HG02763 (cell line): Measurements from ENCODE around the gene RTCB.
"Not testable (repeated sequence)": the region's sequence is repeated elsewhere in the genome, so short reads cannot be mapped to it uniquely, and the experiment has no call there.

Experiments
- ATAC-seq: cut with Tn5 transposase; IDR thresholded peaks from one replicate; pipeline ENCODE4 v1.9.1; 2021; ENCODE audit warnings: mild to moderate bottlenecking, moderate library complexity; ENCODE audit not compliant: unreplicated experiment

The RTCB gene

DNA sequence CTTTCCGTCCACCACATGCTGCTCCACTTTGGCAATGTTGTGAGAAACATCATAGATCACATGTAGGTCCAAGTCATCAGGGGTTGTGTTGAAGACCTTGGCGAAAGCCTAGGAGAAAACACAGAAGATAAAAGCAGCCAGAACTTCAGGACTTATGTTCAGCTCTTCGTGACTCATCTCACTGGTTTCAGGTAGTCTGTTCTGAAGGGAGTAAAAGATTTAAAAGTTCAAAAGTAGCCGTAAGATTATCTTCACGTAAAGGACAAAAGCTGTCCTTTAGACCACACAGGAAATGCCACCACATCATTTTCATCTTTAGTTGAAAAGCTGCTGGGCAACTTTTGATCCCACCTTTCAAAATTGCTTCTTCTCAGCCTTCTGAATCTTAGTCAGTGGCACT lies 16.9 kb downstream of the RTCB start:
- no peak for ATAC-seq

DNA sequence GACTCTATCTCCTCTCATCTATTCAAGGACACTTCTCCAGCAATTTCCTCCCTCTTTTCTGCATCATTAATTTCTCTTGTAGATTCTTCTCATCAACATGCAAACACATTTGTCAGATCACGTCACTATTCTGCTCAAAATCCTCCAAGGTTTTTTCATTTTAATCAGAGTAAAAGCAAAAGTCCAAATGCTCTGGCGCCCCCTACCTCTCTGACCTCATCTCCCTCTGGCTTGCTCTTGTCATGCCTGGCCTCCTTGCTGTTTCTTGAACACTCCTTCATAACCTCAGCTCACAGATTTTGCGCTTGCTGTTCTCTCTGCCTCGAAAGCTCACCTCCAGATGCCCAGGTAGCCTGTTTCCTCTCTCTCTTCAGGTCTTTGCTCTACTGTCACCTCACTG lies 22.4 kb downstream of the RTCB start:
- no peak for ATAC-seq

- ATAC-seq = no peak
Observed at GRCh38 chr22:32385681-32386080, 26.4 kb downstream of the RTCB start.

- no peak for ATAC-seq
Observed at GRCh38 chr22:32380991-32381390, 31.1 kb downstream of the RTCB start.

DNA sequence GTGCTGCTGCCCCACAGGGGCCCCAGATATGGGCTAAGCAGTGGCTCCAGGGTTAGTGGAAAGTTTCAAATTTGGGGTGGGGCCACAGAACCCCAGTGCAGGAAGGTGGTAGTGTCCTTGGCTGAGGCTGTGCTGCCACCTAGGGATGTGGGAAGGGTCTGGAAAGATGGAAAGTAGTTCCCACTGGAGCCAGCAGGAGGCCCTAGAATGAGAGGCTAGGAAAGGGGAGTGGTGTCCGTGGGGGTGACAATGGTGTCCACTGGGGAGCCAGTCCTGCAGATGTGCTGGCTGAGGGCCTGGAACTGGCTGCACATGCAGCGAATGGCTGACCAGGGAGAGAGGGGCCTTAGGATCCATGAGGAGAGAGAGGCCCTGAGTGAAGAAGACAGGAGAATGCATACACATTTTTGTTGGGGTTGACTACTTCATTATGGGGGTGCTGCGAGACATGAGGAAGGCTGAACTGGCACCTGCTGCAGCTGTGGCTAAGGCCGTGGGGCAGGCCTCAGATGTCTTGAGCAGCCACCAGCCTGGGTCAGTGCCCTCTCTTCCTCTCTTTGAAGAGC lies 33.3 kb downstream of the RTCB start:
- ATAC-seq = no peak

DNA sequence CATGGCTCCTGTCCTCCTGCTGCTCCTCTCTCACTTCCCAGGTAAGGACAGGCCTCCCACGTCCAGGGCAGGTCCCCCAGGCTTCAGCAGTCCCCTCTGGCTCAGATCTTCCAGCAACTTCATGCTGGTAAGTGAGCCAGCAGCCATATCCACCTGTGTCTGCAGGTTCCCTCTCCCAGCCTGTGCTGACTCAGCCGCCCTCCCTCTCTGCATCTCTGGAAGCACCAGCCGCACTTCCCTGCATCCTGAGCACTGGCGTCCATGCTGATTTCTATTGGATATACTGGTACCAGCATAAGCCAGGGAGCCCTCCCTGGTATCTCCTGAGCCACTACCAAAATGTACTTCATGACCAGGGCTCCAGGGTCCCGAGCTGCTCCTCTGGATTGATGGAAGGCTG lies 35.4 kb downstream of the RTCB start:
- ATAC-seq = no peak

GRCh38 chr22:32375678-32376450 lies 36.2 kb downstream of the RTCB start:
- no peak for ATAC-seq

DNA sequence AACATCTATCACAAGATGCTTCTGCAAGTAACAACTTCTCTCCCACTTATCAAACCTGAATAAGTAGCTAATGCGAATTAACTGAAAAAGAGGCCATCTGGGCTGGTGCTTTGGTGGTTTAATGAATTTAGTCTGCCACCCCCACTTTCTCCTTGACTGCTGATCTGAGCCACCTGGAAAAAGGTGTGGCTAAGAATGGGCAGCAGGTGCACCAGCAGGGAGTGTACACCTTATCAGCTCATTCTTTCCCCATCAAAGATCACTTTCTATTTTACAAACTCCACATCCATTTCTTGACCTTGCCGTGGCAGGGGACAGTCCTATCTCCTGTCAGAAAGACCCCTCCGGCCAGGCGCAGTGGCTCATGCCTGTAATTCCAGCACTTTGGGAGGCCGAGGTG lies 47.8 kb downstream of the RTCB start:
- no peak for ATAC-seq

DNA sequence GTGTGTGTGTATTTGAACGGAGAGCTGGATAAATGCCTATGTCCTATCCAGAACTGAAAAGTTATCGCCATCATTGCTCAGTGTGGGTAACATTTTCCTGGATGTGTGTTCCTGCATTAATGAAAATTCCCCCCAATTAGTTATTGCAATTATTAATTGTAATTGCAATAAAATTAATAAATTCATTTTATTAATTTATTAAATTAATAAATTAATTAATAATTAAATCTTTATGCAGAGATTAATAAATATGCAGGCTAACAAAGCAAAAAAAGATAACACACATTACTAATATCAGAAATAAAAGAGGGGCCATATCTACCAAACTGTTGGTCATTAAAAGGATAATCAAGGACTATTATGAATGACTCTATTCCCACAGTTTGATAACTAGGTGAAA lies 50.8 kb downstream of the RTCB start:
- ATAC-seq = no peak

DNA sequence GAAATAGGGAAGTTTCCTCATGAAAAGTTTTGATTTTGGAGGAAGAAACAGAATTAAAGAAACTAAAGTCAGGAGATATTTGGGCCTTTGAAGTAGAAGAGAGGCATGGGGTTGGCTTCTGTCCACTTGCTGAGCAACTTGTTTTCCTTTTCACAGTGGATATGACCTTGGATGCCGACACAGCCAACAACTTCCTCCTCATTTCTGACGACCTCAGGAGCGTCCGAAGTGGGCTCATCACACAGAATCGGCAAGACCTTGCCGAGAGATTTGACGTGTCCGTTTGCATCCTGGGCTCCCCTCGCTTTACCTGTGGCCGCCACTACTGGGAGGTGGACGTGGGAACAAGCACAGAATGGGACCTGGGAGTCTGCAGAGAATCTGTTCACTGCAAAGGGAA lies 52.0 kb downstream of the RTCB start:
- not testable (repeated sequence) for ATAC-seq

- not testable (repeated sequence) for ATAC-seq
Observed at GRCh38 chr22:32357567-32357966, 54.5 kb downstream of the RTCB start, which contains the start of gene RFPL3. Gene RFPL3, plus strand, starts transcription at chr22:32357867. Its CDS starts 205 bp downstream, at chr22:32358072.

GRCh38 chr22:32355760-32356159 lies 56.3 kb downstream of the RTCB start:
- ATAC-seq = no peak

DNA sequence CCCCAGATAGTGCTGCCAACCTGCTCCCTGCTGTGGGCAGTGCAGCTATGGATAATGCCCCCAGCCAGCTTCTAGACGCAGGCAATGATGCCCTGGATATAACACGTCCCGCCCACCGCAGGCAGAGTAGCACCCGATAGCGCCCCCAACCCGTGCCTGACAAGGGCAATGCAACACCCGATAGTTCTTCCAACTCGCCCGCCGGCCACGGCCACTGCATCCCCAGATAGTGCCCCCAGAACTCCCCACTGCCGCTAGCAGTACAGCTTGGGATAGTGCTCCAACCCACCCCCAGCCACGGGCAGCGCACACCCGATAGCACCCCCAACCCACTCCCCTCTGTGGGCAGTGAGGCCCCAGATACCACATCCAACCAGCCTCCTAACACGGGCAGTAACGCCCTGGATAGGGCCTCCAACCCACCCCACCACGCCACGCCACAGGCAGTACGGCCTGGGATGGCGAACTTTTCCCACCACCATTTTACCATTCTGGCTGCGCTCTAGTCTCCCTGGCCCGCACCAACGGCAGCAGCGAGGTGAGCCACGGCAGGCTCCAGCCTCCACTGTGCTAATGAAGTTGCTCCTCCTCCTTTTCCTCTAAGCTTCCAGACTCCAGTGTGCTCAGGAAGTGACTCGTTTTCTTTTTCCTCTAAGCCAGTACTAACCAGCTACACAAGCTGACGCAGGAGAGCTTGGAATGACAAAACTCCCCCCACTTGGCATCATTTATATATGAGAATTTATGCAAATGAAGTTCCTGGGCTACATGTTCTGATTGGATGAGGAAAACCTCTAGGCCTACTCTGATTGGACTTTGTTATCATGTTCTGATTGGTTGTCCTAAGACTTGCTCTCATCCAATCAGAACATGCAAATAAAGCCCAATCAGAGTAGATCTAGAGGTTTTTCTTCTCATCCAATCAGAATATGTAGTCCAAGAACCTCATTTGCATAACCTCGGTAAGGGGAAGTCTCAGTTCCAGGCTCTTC lies 57.4 kb downstream of the RTCB start:
- no peak for ATAC-seq

DNA sequence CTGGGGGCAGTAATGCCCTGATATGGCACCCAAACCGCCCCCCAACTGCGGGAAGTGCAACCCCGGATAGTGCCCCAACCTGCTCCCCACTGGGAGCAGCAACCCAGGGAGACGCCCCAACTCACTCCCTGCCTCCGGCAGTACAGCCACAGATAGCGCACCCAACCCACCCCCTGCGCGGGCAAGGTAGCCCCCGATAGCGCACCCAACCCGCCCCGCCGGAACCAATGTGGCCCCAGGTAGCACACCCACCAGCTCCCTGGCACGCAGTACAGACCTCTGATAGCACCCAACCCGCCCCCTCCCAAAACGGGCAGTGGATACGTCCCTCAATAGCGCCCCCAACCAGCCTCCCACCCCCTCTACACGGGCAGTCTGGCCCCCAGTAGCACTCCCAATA lies 58.2 kb downstream of the RTCB start:
- ATAC-seq = no peak

DNA sequence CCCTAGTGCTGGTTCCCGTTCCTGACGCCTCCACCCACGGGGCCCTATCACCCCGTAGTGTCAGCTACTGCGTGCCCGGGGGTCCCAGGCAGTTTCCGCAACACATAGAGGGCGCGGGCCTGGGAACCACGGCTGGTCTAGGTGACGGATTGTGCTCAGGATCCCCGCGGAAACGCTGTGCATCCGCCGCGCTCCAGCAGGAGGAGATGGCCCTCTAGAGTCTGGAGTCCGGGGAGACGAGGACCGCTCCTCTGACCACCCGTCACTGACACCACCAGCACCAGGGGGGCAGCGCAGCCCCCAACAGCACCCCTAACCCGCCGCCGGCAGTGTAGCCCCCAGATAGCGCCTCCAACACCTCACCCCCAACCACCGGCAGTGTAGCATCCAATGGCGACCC lies 58.8 kb downstream of the RTCB start:
- ATAC-seq = no peak

DNA sequence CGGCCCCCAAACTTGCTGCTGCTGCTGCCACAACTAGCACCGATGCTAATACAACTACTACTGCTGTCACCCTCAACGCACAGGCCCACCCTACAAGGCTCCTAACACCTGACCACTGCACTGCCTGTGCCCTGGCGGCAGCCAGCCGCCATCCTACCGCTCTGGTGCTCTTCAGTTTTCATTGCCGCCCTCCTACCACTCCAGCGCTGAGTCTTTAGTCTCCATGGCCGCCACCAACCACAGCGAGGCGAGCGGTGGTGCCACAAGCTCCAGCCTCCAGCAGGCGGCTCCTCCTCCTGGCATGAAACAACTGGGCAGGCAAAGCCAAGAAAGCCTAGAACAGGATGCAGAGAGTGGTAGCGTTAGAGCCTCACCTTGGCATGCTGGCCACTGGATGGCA lies 59.4 kb downstream of the RTCB start:
- ATAC-seq = no peak

GRCh38 chr22:32351875-32352274 lies 60.2 kb downstream of the RTCB start:
- ATAC-seq = not testable (repeated sequence)

DNA sequence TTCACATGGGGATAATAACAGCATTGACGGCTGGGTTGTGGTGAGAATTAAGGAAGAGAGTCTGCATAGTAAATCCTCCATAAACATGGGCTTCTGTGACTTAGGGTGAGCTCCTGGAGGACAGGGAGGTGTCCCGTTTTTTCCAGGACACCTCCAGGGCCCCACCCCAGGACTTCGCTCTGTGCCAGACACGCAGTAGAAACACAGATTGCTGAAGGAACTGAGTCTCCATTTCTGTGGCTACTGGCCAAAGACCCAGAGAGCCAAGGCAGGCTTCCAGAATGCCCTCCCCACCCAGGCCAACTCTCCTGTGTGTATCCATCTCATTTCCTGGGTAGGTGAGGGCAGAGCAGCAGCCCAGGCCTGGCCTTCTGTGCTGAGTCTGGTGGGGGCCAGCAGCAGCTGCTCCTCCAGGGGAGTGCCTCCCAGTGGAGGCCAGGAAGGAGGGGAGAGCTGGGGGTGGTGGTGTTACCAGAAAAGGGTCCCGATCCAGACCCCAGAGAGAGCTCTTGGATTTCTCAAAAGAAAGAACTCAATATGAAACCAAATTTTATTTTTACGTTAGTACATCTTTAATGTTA lies 63.9 kb downstream of the RTCB start:
- no peak for ATAC-seq

- ATAC-seq = no peak
Observed at GRCh38 chr22:32343941-32344340, 68.1 kb downstream of the RTCB start.

DNA sequence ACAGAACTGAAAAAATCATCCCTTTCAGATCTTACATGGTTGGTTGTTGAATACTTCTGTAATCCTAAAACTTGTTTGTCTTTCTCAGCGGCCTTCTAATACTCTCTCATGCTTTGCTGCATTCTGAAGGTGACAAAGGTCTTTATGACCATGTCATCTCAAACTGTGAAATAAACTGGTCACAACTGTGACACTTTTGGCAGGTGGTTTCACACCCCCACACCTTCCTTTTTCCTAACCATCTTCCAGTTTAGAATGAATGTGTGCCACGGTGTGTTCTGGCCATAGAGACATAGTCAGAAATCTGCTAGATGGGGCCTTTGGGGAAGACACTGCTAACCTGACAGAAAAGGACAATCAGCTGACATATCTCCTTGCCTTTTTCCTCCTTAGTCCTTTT lies 69.1 kb downstream of the RTCB start:
- ATAC-seq = no peak

- ATAC-seq = no peak
Observed at GRCh38 chr22:32341122-32341740, 70.8 kb downstream of the RTCB start.
